GM12878 (cell line): ENCODE results near the gene SLC25A30. TPM values are rescaled to one million over a fixed set of nuclear protein-coding genes. Genes with fewer than 3 reads are reported as not detected.

Experiments
- BMI1 ChIP-seq: fragments of 450-650 bp; IDR thresholded peaks from 2 replicates; pipeline ENCODE4 v1.6.1; 2016; ENCODE audit warnings: mild to moderate bottlenecking, moderate library complexity, borderline replicate concordance
- BRCA1 ChIP-seq: IDR thresholded peaks from 2 replicates; pipeline ENCODE4 v1.6.1; 2011; ENCODE audit warnings: low read depth, low read length, improper control_type of control experiment
- CBX3 ChIP-seq: fragments of 200-600 bp; sonication (generic); IDR thresholded peaks from 2 replicates; pipeline ENCODE4 v1.6.1; 2016; ENCODE audit warnings: low read depth, borderline replicate concordance
- E2F8 ChIP-seq: fragments of 450-650 bp; IDR thresholded peaks from 2 replicates; pipeline ENCODE4 v1.6.1; 2018; ENCODE audit warnings: mild to moderate bottlenecking, low read depth, moderate library complexity; ENCODE audit not compliant: partially characterized antibody
- FOS ChIP-seq: IDR thresholded peaks from 3 replicates; pipeline ENCODE4 v1.6.1; 2011; ENCODE audit warnings: borderline replicate concordance; ENCODE audit not compliant: insufficient read length; ENCODE audit errors: extremely low read depth
- IRF3 ChIP-seq: fragments of 450-650 bp; IDR thresholded peaks from 2 replicates; pipeline ENCODE4 v1.6.1; 2014; ENCODE audit warnings: mild to moderate bottlenecking
- KLF5 ChIP-seq: fragments of 450-650 bp; IDR thresholded peaks from 2 replicates; pipeline ENCODE4 v1.6.1; 2014; ENCODE audit warnings: mild to moderate bottlenecking; ENCODE audit not compliant: partially characterized antibody
- MAX ChIP-seq: IDR thresholded peaks from 2 replicates; pipeline ENCODE4 v1.6.1; 2012; ENCODE audit warnings: low read depth, low read length, improper control_type of control experiment
- NFYB ChIP-seq: IDR thresholded peaks from 2 replicates; pipeline ENCODE4 v1.6.1; 2011; ENCODE audit warnings: low read depth, mild to moderate bottlenecking, low read length, improper control_type of control experiment, moderate library complexity; ENCODE audit not compliant: insufficient read depth
- NRF1 ChIP-seq: conservative IDR thresholded peaks from 2 replicates; pipeline ENCODE4 v1.6.1; 2011; ENCODE audit warnings: mild to moderate bottlenecking, low read depth, low read length, improper control_type of control experiment
- PBX3 ChIP-seq: IDR thresholded peaks from 2 replicates; pipeline ENCODE4 v1.6.1; 2011; ENCODE audit warnings: mild to moderate bottlenecking, low read depth, low read length, moderate library complexity; ENCODE audit not compliant: insufficient replicate concordance
- TBL1XR1 ChIP-seq: IDR thresholded peaks from 2 replicates; pipeline ENCODE4 v1.6.1; 2012; ENCODE audit warnings: low read depth, low read length, improper control_type of control experiment
- TCF3 ChIP-seq: IDR thresholded peaks from 2 replicates; pipeline ENCODE4 v1.6.1; 2012; ENCODE audit warnings: low read depth, mild to moderate bottlenecking, low read length, borderline replicate concordance; ENCODE audit not compliant: insufficient read depth
- ZNF592 ChIP-seq: fragments of 450-650 bp; IDR thresholded peaks from 2 replicates; pipeline ENCODE4 v1.6.1; 2017; ENCODE audit warnings: mild to moderate bottlenecking, moderate library complexity
- ZNF687 ChIP-seq: fragments of 450-650 bp; IDR thresholded peaks from 2 replicates; pipeline ENCODE4 v1.6.1; 2017; ENCODE audit warnings: mild to moderate bottlenecking, moderate library complexity
- ZSCAN29 ChIP-seq: fragments of 450-650 bp; IDR thresholded peaks from 2 replicates; pipeline ENCODE4 v1.6.1; 2017; ENCODE audit warnings: mild to moderate bottlenecking, moderate library complexity
- polyA plus RNA-seq, 11 experiments: library from polyadenylated mRNA; depleted of rRNA in 4 of 11; unstranded in 6 of 11; stranded (reverse) in 5 of 11; fragments of >200 nt; fragmentation: Nextera tagmentation in 4 of 11; fragmentation: Illumina TruSeq in 1 of 11; extraction: Ambion mirVana in 4 of 11; extraction: Trizol in 1 of 11; gene quantifications; 1 replicate in 1 of 11; 2 replicates in 10 of 11; pipeline versions ENCODE4 v1.2.1 to v1.2.3, GENCODE V29; 2011 to 2016; ENCODE audit warnings: inconsistent platforms in 2 of 11, missing spikeins in 2 of 11, low read depth in 1 of 11
- total RNA-seq, 4 experiments: library from RNA; depleted of rRNA in 3 of 4; stranded (reverse); fragments of >200 nt in 3 of 4; fragmentation: Illumina TruSeq in 1 of 4; extraction: Trizol in 1 of 4; gene quantifications; 2 replicates each; pipeline versions ENCODE4 v1.2.1 to v1.2.3, GENCODE V29; 2013 to 2021

SLC25A30 gene
- total and polyA plus RNA-seq, 10 of the 15 experiments (the other 5 are each of a cell fraction or from before 2014, with no cell fraction given), result 2.4 to 18.0 (median 8.9) TPM

- TF ChIP-seq CBX3, result no peak
- TF ChIP-seq E2F8, result no peak
- TF ChIP-seq ZNF592, result no peak
- no peak for TF ChIP-seq MAX
- TF ChIP-seq BRCA1, result no peak
- TF ChIP-seq IRF3, result no peak
- TF ChIP-seq BMI1, result no peak
- TF ChIP-seq KLF5, result no peak
- TF ChIP-seq TCF3, result no peak
- no peak for TF ChIP-seq PBX3
- no peak for TF ChIP-seq NRF1
- no peak for TF ChIP-seq FOS
- no peak for TF ChIP-seq ZSCAN29
- no peak for TF ChIP-seq TBL1XR1
- TF ChIP-seq ZNF687, result no peak
- no peak for TF ChIP-seq NFYB
Measured at GRCh38 chr13:45370922-45371406, 47.2 kb downstream of the SLC25A30 start (continued).
